Kidney capillary endothelial cell (primary cell): ENCODE data around the gene KCTD7.
"Not testable (repeated sequence)": the region's sequence is repeated elsewhere in the genome, so short reads cannot be mapped to it uniquely, and the experiment has no call there.

Experiments used
- DNase-seq: peaks from one replicate; pipeline ENCODE4 v3.0.0-alpha.2; 2018; ENCODE audit warnings: low spot score

The KCTD7 gene

GRCh38 chr7:66628361-66629221, at the start of gene KCTD7:
Gene KCTD7, plus strand, starts transcription at chr7:66628881. Its CDS starts 184 bp downstream, at chr7:66629065.
- DNase-seq = peak; percentile 96

DNA sequence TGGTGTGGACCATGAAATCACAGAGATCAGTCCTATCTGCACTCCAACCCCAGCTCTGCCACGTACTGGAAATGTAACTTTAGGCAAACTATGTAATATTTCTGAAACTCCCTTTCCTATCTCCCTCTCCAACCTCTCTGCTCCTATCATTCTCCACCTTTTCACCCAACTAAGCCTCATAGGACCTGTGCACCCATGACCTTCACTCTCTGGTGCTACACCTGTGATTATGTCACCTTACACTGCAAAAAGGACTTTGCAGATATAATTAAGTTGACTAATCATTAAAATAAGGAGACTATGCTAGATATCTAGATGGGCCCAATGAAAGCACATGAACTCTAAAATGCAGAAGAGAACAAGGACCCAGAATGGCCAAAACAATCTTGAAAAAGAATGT, 48.3 kb upstream of the KCTD7 start:
- not testable (repeated sequence) for DNase-seq

- DNase-seq = not testable (repeated sequence)
Measured at GRCh38 chr7:66582816-66583489, 45.7 kb upstream of the KCTD7 start.

- DNase-seq = no peak
Measured at GRCh38 chr7:66583490-66584110, 45.1 kb upstream of the KCTD7 start.

- no peak for DNase-seq
Measured at GRCh38 chr7:66586181-66586580, 42.5 kb upstream of the KCTD7 start.

DNA sequence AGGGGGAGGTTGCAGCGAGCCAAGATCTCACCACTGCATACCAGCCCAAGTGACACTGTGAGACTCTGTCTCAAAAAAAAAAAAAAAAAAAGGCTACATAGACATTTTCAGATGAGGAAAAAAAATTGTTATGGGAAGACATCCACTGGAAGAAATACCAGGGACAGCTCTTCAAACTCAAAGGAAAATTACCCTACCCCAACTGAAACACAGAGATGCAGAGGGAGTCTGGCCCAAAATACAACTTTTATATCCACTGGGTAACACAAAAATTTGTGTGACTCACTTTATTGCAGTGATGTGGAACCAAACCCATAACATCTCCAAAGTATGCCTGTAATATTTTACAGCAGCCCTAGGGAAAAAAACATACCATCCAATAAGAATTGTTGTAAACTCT, 40.5 kb upstream of the KCTD7 start:
- not testable (repeated sequence) for DNase-seq

GRCh38 chr7:66588856-66589570, 39.7 kb upstream of the KCTD7 start:
- DNase-seq = not testable (repeated sequence)

DNA sequence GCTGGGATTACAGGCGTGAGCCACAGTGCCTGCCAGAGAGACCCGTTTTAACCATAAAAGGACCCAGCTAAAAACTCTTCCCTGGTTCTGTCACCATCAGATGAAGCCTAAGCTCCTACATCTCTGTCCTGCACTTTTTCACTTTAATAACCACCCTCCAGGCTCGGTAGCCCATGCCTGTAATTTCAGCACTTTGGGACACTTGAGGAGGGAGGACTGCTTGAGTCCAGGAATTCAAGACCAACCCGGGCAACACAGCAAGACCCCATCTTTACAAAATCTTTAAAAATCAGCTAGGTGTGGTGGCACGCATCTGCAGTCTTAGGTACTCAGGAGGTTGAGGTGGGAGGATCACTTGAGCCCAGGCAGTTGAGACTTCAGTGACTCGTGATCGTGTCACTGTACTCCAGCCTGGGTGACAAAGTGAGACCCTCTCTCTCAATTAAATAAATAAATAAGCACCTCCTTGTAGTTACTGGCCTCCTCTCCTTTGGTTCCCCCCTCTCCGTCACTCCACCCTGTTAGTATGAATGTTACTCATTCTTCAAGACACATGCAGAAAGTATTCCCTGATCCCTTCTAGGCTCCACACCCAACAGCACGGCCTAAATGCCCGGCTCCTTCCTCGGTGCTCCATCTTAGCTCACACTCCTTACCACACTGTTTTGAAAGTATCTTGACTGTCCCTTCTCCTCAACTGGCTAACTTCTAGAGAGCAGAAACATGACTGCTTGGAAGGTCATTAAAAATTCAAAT, 38.2 kb upstream of the KCTD7 start:
- not testable (repeated sequence) for DNase-seq

DNA sequence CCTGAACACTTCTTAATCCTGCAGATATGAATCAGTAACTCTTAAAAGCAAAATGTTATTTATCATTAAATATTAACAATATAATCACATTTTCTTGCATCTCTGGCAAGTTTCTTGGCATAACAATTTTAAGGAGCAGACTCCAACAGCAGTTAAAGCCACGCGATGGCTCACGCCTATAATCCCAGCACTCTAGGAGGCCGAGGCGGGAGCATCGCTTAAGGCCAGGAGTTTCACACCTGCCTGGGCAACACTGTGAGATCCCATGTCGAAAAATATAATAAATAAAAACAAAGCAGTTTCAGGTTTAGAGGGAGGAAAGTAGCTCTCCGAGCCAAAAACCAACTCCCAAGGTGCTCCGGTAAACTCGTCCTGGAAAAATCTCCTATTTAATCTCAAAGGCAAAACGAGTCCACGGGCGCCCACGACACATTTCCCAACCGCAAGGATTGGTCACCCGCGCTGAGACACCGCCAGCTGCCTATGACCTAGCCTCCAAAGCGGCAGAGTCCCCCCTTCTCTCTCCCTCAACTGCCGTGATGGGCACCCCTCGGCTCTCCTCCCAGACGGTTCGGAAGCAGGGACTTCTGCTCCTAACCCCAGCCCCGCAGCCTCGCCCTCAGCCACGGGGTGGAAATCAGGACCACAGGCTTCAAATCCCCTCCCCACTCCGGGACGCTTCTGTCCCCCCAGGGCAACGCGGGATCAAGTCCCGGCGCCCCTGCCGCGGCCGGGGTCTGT, 37.5 kb upstream of the KCTD7 start:
- peak; percentile 9 for DNase-seq

- peak; percentile 70 for DNase-seq
Measured at GRCh38 chr7:66591799-66592596, 36.7 kb upstream of the KCTD7 start.

- not testable (repeated sequence) for DNase-seq
Measured at GRCh38 chr7:66592597-66593146, 36.0 kb upstream of the KCTD7 start.

DNA sequence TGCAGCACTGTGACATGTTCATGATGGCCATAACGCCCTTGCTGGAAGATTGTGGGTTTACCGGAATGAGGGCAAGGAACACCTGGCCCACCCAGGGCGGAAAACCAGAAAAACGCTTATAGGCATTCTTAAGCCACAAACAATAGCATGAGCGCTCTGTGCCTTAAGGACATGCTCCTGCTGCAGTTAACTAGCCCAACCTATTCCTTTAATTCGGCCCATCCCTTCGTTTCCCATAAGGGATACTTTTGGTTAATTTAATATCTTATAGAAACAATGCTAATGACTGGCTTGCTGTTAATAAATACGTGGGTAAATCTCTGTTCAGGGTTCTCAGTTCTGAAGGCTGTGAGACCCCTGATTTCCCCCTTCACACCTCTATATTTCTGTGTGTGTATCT, 34.6 kb upstream of the KCTD7 start:
- DNase-seq = not testable (repeated sequence)

- no peak for DNase-seq
Measured at GRCh38 chr7:66597461-66597860, 31.2 kb upstream of the KCTD7 start.

GRCh38 chr7:66602159-66602558, 26.5 kb upstream of the KCTD7 start:
- DNase-seq = no peak

DNA sequence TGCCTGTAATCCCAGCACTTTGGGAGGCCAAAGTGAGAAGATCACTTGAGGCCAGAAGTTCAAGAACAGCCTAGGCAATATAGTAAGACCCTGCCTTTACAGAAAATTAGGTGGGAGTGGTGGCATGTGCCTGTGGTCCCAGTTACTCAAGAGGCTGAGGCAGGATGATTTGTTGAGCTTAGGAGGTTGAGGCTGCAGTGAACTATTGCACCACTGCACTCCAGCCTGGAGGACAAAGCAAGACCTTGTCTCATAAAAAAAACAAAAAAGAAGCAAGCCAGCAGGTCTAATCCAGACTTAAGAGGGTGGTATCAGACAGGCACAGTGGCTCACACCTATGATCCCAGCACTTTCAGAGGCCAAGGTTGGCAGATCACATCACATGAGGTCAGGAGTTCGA, 24.5 kb upstream of the KCTD7 start:
- no peak for DNase-seq

GRCh38 chr7:66606540-66607291, 22.0 kb upstream of the KCTD7 start:
- not testable (repeated sequence) for DNase-seq

DNA sequence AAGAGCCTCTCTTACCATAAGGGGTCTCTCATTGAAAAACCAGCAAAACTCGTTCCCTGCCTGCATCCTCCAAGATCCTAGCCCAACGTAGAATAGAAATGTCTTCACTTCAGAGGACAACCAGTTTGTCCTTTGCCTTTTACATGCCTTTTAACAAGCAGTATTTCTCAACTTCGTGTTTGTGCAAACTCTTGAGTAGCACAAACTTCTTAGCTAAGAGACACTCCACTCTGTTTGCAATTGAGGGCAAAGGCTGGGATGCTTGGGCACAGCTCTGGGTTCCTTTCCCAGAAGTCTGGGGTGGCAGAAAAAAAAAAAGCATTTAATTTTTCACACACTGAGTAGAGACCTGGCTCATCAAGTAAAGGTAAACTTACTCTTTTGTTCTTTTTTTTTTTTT, 19.5 kb upstream of the KCTD7 start:
- DNase-seq = no peak

DNA sequence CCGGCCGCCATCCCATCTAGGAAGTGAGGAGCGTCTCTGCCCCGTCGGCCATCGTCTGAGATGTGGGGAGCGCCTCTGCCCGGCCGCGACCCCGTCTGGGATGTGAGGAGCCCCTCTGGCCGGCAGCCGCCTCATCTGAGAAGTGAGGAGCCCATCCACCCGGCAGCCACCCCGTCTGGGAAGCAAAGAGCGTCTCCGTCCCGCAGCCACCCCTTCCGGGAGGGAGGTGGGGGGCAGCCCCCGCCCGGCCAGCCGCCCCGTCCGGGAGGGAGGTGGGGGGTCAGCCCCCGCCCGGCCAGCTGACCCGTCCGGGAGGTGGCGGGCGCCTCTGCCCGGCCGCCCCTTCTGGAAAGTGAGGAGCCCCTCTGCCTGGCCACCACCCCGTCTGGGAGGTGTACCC, 14.1 kb upstream of the KCTD7 start:
- not testable (repeated sequence) for DNase-seq

DNA sequence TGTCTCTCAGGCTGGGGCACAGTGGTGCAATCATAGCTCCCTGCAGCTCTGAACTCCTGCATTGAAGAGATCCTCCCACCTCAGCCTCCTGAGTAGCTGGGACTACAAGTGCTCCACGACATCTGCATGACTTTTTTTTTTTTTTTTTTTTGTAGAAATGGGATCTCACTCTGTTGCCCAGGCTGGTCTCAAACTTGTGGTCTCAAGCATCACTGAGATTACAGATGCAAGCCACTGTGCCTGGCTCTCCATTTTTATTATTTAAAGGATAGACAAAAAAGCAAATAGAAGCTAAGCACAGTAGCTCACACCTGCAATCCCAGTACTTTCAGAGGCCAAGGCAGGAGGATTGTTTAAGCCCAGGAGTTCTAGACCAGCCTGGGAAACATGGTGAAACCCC, 13.0 kb upstream of the KCTD7 start:
- DNase-seq = no peak
